NCI-H510A treated with DMSO at 0.1 percent for 48 hours (cell line): Measurements from ENCODE around the gene RNF31.
A peak's percentile ranks its signal among the peaks of the same experiment; 100 is the strongest.

ENCODE experiments used
- DNase-seq: peaks from one replicate; lab custom pipeline; 2025; lab: John Stamatoyannopoulos, UW

Gene RNF31

GRCh38 chr14:24182110-24182882, 35.0 kb downstream of the RNF31 start:
- no peak for DNase-seq

- no peak for DNase-seq
Measured at GRCh38 chr14:24183014-24183481, 35.8 kb downstream of the RNF31 start.

GRCh38 chr14:24184104-24184970, 37.0 kb downstream of the RNF31 start:
- DNase-seq: no peak

GRCh38 chr14:24185026-24185425, 37.7 kb downstream of the RNF31 start:
- DNase-seq: no peak

GRCh38 chr14:24185741-24186140, 38.4 kb downstream of the RNF31 start:
- no peak for DNase-seq

GRCh38 chr14:24186831-24187538, 39.7 kb downstream of the RNF31 start:
- DNase-seq: no peak

- no peak for DNase-seq
Measured at GRCh38 chr14:24187539-24187915, 40.2 kb downstream of the RNF31 start.

GRCh38 chr14:24188251-24189058, 41.2 kb downstream of the RNF31 start, which contains the start of gene IPO4:
Gene IPO4, minus strand, starts transcription at chr14:24188816. Its CDS starts 29 bp downstream, at chr14:24188787.
- DNase-seq: peak; percentile 96

GRCh38 chr14:24189059-24189375, 41.7 kb downstream of the RNF31 start:
- no peak for DNase-seq

GRCh38 chr14:24189460-24189859, 42.2 kb downstream of the RNF31 start:
- DNase-seq: no peak

- no peak for DNase-seq
Measured at GRCh38 chr14:24190416-24190815, 43.1 kb downstream of the RNF31 start.

GRCh38 chr14:24192933-24193332, 45.6 kb downstream of the RNF31 start:
- DNase-seq: no peak

- DNase-seq: no peak
Measured at GRCh38 chr14:24194186-24194872, 47.0 kb downstream of the RNF31 start.

- DNase-seq: no peak
Measured at GRCh38 chr14:24194873-24195185, 47.5 kb downstream of the RNF31 start.

- peak; percentile 39 for DNase-seq
Measured at GRCh38 chr14:24195186-24196070, 48.1 kb downstream of the RNF31 start, which contains the start of gene TM9SF1. Gene TM9SF1, minus strand, starts transcription at chr14:24195441. Its CDS starts 422 bp downstream, at chr14:24195019.

- no peak for DNase-seq
Measured at GRCh38 chr14:24196071-24197055, 49.1 kb downstream of the RNF31 start.

GRCh38 chr14:24197056-24197450, 49.8 kb downstream of the RNF31 start:
- DNase-seq: no peak

- DNase-seq: no peak
Measured at GRCh38 chr14:24198814-24199524, 51.7 kb downstream of the RNF31 start.
